Right atrium auricular region (tissue), 2 donors: ENCODE data around the gene NETO1. TPM values are rescaled to one million over a fixed set of nuclear protein-coding genes. Genes with fewer than 3 reads are reported as not detected.

ENCODE experiments used
- DNase-seq: peaks from one replicate; pipeline ENCODE4 v3.0.0-alpha.2; 2019; ENCODE audit warnings: low spot score
- H3K27ac ChIP-seq, 2 donors: fragments of 200-600 bp; sonication (generic); 1 replicate in 1 of 2; 2 replicates in 1 of 2; pipeline ENCODE4 v1.5.1; 2016 to 2019
- H3K27me3 ChIP-seq, 2 donors: fragments of 200-600 bp; sonication (generic); one replicate each; pipeline versions ENCODE4 v1.5.1 to v1.6.0; 2017 to 2019
- H3K36me3 ChIP-seq: fragments of 200-600 bp; sonication (generic); one replicate; pipeline ENCODE4 v1.5.1; 2016
- H3K4me1 ChIP-seq, 2 donors: fragments of 200-600 bp; sonication (generic); one replicate each; pipeline versions ENCODE4 v1.5.1 to v1.6.0; 2017 to 2019
- H3K4me3 ChIP-seq, 2 donors: fragments of 200-600 bp; sonication (generic); 1 replicate in 1 of 2; 2 replicates in 1 of 2; pipeline ENCODE4 v1.5.1; 2017 to 2019; ENCODE audit warnings: mild to moderate bottlenecking in 1 of 2, moderate library complexity in 1 of 2
- H3K9me3 ChIP-seq, 2 donors: fragments of 200-600 bp; sonication (generic); one replicate each; pipeline ENCODE4 v1.5.1; 2019
- CTCF ChIP-seq, 2 donors: fragments of 200-600 bp; sonication (generic); IDR thresholded peaks; one replicate each; pipeline ENCODE4 v1.5.1; 2019; ENCODE audit warnings: antibody characterized with exemption in 2 of 2
- microRNA-seq, 2 donors: library from miRNA; unstranded; fragments of <30 nt; microRNA quantifications; one replicate each; pipeline ENCODE4, GENCODE V29; 2016 to 2017; ENCODE audit warnings: borderline number of aligned reads in 2 of 2, borderline replicate concordance in 1 of 2
- total RNA-seq, 2 donors: library from RNA; depleted of rRNA; stranded (reverse); fragments of >200 nt; gene quantifications; one replicate each; pipeline ENCODE4 v1.1.0, GENCODE V29; 2016

NETO1 gene
- total RNA-seq, 2 donors from 2014 or later, result 1.5 TPM; not detected in 1

- no peak overlapping the region for H3K4me3 ChIP-seq
- peaks cover 0 to 9% of the 10 kb centered on the region in 2 donors for H3K4me1 ChIP-seq
- no peak for DNase-seq
- no peaks in the 10 kb centered on the region for H3K36me3 ChIP-seq
- no peak for TF ChIP-seq CTCF (IDR thresholded peaks at IDR 0.05)
- no peaks in the 10 kb centered on the region for H3K9me3 ChIP-seq
- H3K27me3 ChIP-seq, result no peaks in the 10 kb centered on the region
- no peak overlapping the region for H3K27ac ChIP-seq
These were observed 175.2 kb downstream of the NETO1 start for GRCh38 chr18:72692595-72692994.

Small RNA genes within 50 kb of the gene (microRNA-seq; reads per million reads assigned to microRNA genes)
- gene MIR548AV, result 0 reads per million in 2 donors
